Esophagus muscularis mucosa (tissue), 4 donors: Measurements from ENCODE around the gene SPOUT1. TPM values are rescaled to one million over a fixed set of nuclear protein-coding genes. Genes with fewer than 3 reads are reported as not detected.
"Not testable (repeated sequence)": the region's sequence is repeated elsewhere in the genome, so short reads cannot be mapped to it uniquely, and the experiment has no call there.

ENCODE experiments used
- DNase-seq: peaks from one replicate; pipeline ENCODE4 v3.0.0-alpha.2; 2017; ENCODE audit errors: extremely low spot score
- H3K27ac ChIP-seq, 4 donors: fragments of 200-600 bp; sonication (generic); replicated peaks in 1 of 4; 1 replicate in 3 of 4; 2 replicates in 1 of 4; pipeline ENCODE4 v1.5.1; 2016 to 2019; ENCODE audit warnings: mild to moderate bottlenecking in 1 of 4
- H3K27me3 ChIP-seq, 4 donors: fragments of 200-600 bp; sonication (generic); one replicate each; pipeline versions ENCODE4 v1.5.1 to v1.6.0; 2016 to 2019
- H3K36me3 ChIP-seq, 4 donors: fragments of 200-600 bp; sonication (generic); one replicate each; pipeline ENCODE4 v1.5.1; 2016 to 2019
- H3K4me1 ChIP-seq, 4 donors: fragments of 200-600 bp; sonication (generic); one replicate each; pipeline ENCODE4 v1.5.1; 2016 to 2019
- H3K4me3 ChIP-seq, 4 donors: fragments of 200-600 bp; sonication (generic); 1 replicate in 2 of 4; 2 replicates in 2 of 4; pipeline ENCODE4 v1.5.1; 2016 to 2019; ENCODE audit warnings: mild to moderate bottlenecking in 4 of 4, moderate library complexity in 1 of 4
- H3K9me3 ChIP-seq, 4 donors: fragments of 200-600 bp; sonication (generic); 1 replicate in 3 of 4; 2 replicates in 1 of 4; pipeline ENCODE4 v1.5.1; 2016 to 2019
- EP300 ChIP-seq: sonication (generic); formaldehyde crosslinking; IDR thresholded peaks from one replicate; pipeline ENCODE4 v1.6.1; 2017; ENCODE audit warnings: antibody characterized with exemption
- POLR2A ChIP-seq: fragments of 450-650 bp; IDR thresholded peaks from one replicate; pipeline ENCODE4 v1.6.1; 2017; ENCODE audit warnings: antibody characterized with exemption, moderate library complexity, mild to moderate bottlenecking, low read depth
- POLR2AphosphoS5 ChIP-seq, 2 donors: sonication (generic); formaldehyde crosslinking; IDR thresholded peaks; one replicate each; pipeline ENCODE4 v1.6.1; 2017; ENCODE audit warnings: antibody characterized with exemption in 2 of 2
- WGBS: methylation state at CpG from one replicate; pipeline ENCODE4 v1.1.5; 2018; 5-methylcytosine and 5-hydroxymethylcytosine counted together
- intact Hi-C: fragments of 100-400 bp; cut with DNase I; formaldehyde crosslinking; loops from one replicate; pipeline ENCODE4 v1.15.1; 2023
- total RNA-seq, 4 donors: library from RNA; depleted of rRNA; stranded (reverse); fragments of >200 nt; gene quantifications; one replicate each; pipeline versions ENCODE4 v1.1.0 to v1.2.1, GENCODE V29; 2016
- TF ChIP-seq, protein P1 (sequence below), 3 experiments: fragments of 200-600 bp in 2 of 3; fragments of 450-650 bp in 1 of 3; sonication (generic) in 2 of 3; IDR thresholded peaks; one replicate each; pipeline ENCODE4 v1.5.1; 2017 to 2019; ENCODE audit warnings: antibody characterized with exemption in 3 of 3, mild to moderate bottlenecking in 2 of 3, moderate library complexity in 1 of 3

SPOUT1 gene
- total RNA-seq, 4 donors from 2014 or later = 15.3 to 36.5 (median 19.8) TPM

- Histone ChIP-seq H3K36me3 (no peaks in the 10 kb centered on the region), H3K27me3 (no peaks in the 10 kb centered on the region), H3K4me1 (peaks cover 0 to 7% (median 4%) of the 10 kb centered on the region in 4 donors), H3K27ac (no peak overlapping the region), H3K9me3 (no peaks in the 10 kb centered on the region), H3K4me3 (no peak overlapping the region)
- no peak for DNase-seq
- TF ChIP-seq, protein P1, sequence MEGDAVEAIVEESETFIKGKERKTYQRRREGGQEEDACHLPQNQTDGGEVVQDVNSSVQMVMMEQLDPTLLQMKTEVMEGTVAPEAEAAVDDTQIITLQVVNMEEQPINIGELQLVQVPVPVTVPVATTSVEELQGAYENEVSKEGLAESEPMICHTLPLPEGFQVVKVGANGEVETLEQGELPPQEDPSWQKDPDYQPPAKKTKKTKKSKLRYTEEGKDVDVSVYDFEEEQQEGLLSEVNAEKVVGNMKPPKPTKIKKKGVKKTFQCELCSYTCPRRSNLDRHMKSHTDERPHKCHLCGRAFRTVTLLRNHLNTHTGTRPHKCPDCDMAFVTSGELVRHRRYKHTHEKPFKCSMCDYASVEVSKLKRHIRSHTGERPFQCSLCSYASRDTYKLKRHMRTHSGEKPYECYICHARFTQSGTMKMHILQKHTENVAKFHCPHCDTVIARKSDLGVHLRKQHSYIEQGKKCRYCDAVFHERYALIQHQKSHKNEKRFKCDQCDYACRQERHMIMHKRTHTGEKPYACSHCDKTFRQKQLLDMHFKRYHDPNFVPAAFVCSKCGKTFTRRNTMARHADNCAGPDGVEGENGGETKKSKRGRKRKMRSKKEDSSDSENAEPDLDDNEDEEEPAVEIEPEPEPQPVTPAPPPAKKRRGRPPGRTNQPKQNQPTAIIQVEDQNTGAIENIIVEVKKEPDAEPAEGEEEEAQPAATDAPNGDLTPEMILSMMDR (IDR thresholded peaks at IDR 0.05) = no peak
- TF ChIP-seq POLR2A = no peak
- WGBS = 89% methylated on average over 4 of the region's 6 CpGs
- intact Hi-C loops = no loop called here
These were observed 32.8 kb upstream of the SPOUT1 start for GRCh38 chr9:128862401-128862851.

GRCh38 chr9:128861501-128861900 lies 31.9 kb upstream of the SPOUT1 start:
- 94% methylated on average over 4 of the region's 6 CpGs for WGBS
- intact Hi-C loops = no loop called here

GRCh38 chr9:128860937-128861336 lies 31.3 kb upstream of the SPOUT1 start:
- no peaks in the 10 kb centered on the region for H3K27me3 ChIP-seq
- no peaks in the 10 kb centered on the region for H3K36me3 ChIP-seq
- no peak overlapping the region for H3K4me3 ChIP-seq
- no peaks in the 10 kb centered on the region for H3K9me3 ChIP-seq
- H3K4me1 ChIP-seq = peaks cover 0 to 7% (median 4%) of the 10 kb centered on the region in 4 donors
- TF ChIP-seq EP300 = no peak
- no peak for TF ChIP-seq POLR2AphosphoS5 (IDR thresholded peaks at IDR 0.05)
- no peak for TF ChIP-seq POLR2A
- TF ChIP-seq, protein P1 (IDR thresholded peaks at IDR 0.05) = no peak
- WGBS = 86% methylated on average over 5 of the region's 5 CpGs
- intact Hi-C loops = no loop called here
- DNase-seq = no peak
- no peak overlapping the region for H3K27ac ChIP-seq

More at GRCh38 chr9:128861501-128861900, 31.9 kb upstream of the SPOUT1 start:
- no peak for DNase-seq
- Histone ChIP-seq H3K36me3 (no peaks in the 10 kb centered on the region), H3K4me1 (peaks cover 0 to 7% (median 4%) of the 10 kb centered on the region in 4 donors), H3K9me3 (no peaks in the 10 kb centered on the region), H3K27ac (no peak overlapping the region), H3K4me3 (no peak overlapping the region), H3K27me3 (no peaks in the 10 kb centered on the region)
- TF ChIP-seq POLR2AphosphoS5 (IDR thresholded peaks at IDR 0.05) = no peak
- TF ChIP-seq, protein P1 (IDR thresholded peaks at IDR 0.05) = no peak
- TF ChIP-seq POLR2A = no peak
- no peak for TF ChIP-seq EP300

DNA sequence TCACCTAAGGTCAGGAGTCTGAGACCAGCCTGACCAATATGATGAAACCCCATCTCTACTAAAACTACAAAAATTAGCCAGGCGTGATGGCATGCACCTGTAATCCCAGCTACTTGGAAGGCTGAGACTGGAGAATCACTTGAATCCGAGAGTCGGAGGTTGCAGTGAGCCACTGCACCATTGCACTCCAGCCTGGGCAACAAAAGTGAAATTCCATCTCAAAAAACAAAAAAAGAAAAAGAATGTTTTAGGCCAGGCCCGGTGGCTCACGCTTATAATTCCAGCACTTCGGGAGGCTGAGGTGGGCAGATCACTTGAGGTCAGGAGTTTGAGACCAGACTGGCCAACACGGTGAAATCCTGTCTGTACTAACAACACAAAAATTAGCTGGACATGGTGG lies 28.9 kb upstream of the SPOUT1 start:
- intact Hi-C loops, H3K27ac ChIP-seq, H3K27me3 ChIP-seq, H3K9me3 ChIP-seq, H3K36me3 ChIP-seq, DNase-seq, H3K4me3 ChIP-seq, H3K4me1 ChIP-seq: not testable (repeated sequence)
- 93% methylated on average over 7 of the region's 7 CpGs for WGBS

GRCh38 chr9:128854454-128854853 lies 24.9 kb upstream of the SPOUT1 start:
- H3K4me1 ChIP-seq, DNase-seq, H3K27ac ChIP-seq, H3K4me3 ChIP-seq, H3K27me3 ChIP-seq, H3K9me3 ChIP-seq, H3K36me3 ChIP-seq, intact Hi-C loops: not testable (repeated sequence)
- 87% methylated on average over 6 of the region's 6 CpGs for WGBS

GRCh38 chr9:128852646-128853045 lies 23.1 kb upstream of the SPOUT1 start:
- H3K4me3 ChIP-seq, H3K27me3 ChIP-seq, DNase-seq, H3K27ac ChIP-seq, H3K9me3 ChIP-seq, H3K4me1 ChIP-seq, H3K36me3 ChIP-seq, intact Hi-C loops: not testable (repeated sequence)
- WGBS = 77% methylated on average over 2 of the region's 2 CpGs
